HG03108 (cell line): ENCODE data around the gene ABCC10.
A peak's percentile ranks its signal among the peaks of the same experiment; 100 is the strongest.
"Not testable (repeated sequence)": the region's sequence is repeated elsewhere in the genome, so short reads cannot be mapped to it uniquely, and the experiment has no call there.

ENCODE experiments used
- ATAC-seq: cut with Tn5 transposase; IDR thresholded peaks from one replicate; pipeline ENCODE4 v1.9.1; 2021; ENCODE audit warnings: moderate library complexity; ENCODE audit not compliant: unreplicated experiment

ABCC10 gene

DNA sequence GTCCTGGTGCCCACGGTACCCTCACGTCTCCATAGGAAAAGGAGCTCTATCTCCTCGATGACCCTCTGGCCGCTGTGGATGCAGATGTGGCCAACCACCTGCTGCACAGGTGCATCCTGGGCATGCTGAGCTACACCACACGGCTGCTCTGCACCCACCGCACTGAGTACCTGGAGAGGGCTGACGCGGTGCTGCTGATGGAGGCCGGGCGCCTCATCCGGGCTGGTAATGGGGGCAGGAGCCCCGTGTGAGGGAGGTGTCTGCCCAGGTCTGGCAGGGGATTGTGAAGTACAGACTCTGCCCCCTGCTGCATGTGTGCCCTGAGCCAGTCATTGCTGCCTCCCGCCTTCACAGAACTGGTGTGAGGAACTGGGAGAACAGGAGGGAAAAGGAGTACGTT lies 15.6 kb downstream of the ABCC10 start:
- no peak for ATAC-seq

DNA sequence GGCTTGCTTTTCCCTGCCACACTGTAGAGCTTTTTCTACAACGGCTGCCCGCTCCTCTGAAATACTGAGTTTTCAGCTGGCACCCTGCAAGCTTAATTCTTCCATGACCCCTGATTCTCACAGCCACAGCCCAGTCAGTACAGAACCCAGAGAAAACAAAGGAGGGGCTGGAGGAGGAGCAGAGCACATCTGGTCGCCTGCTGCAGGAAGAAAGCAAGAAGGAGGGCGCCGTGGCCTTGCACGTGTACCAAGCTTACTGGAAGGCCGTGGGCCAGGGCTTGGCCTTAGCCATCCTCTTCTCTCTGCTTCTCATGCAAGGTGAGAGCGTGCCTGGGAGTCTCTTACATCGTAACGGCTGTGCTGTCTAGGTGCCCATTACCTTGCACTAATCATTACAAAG lies 16.7 kb downstream of the ABCC10 start:
- ATAC-seq = no peak

DNA sequence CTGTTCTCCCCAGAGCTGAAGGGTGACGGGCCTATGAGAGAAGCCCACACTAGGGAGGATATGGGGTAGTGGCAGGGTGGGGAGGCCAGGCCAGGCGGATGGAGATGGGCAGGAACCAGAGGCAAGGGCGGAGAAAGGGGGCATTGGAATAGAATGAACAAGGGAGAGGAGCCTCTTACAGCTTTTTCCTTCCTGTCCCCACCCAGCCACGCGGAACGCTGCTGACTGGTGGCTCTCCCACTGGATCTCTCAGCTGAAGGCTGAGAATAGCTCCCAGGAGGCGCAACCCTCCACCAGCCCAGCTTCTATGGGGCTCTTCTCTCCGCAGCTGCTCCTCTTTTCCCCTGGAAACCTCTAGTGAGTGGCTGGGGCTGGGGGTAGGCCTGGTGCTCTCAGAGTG lies 17.2 kb downstream of the ABCC10 start:
- ATAC-seq = no peak

DNA sequence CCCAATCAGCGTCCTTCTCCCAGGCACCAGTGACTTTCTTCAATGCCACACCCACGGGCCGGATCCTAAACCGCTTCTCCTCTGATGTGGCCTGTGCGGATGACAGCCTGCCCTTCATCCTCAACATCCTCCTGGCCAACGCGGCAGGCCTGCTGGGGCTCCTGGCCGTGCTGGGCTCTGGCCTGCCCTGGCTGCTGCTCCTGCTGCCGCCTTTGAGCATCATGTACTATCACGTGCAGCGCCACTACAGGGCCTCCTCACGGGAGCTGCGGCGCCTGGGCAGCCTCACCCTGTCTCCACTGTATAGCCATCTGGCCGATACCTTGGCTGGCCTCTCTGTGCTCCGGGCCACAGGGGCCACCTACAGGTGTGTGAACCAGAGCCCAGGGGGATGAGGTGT lies 18.2 kb downstream of the ABCC10 start:
- no peak for ATAC-seq

- ATAC-seq = no peak
These were observed 20.3 kb downstream of the ABCC10 start for GRCh38 chr6:43447604-43448003.

DNA sequence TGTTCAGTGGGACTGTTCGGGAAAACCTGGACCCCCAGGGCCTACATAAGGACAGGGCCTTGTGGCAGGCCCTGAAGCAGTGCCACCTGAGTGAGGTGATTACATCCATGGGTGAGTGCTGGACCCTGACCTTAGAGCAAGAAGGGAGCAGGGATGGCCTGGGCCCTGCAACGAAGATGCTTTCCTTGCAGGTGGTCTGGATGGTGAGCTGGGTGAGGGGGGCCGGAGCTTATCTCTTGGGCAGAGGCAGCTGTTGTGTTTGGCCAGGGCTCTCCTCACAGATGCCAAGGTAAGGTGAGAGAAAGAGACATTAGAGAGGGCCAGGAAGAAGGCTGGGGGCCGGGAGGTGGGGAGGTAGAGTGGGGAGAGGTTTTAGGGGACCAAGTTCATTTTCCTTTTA lies 21.6 kb downstream of the ABCC10 start:
- ATAC-seq = no peak

DNA sequence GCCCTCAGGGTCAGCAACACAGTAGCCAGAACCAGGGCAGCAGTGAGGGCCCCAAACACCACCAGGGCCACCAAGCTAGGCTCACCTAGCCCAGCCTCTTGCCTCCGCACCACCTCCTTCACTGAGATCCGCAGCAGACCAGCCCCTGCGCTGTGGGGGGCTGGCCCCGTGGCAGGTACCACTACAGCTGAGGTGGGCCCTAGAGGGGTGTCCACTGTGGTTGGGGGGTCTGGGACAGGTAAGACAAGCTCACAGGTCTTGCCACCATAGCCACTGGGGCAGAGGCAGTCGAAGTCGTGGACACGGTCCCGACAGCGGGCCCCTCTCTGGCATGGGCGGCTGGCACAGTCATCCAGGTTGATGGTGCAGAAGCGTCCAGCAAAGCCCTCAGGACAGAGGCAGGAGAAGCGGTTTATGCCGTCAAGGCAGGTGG lies 23.4 kb downstream of the ABCC10 start:
- ATAC-seq = no peak

DNA sequence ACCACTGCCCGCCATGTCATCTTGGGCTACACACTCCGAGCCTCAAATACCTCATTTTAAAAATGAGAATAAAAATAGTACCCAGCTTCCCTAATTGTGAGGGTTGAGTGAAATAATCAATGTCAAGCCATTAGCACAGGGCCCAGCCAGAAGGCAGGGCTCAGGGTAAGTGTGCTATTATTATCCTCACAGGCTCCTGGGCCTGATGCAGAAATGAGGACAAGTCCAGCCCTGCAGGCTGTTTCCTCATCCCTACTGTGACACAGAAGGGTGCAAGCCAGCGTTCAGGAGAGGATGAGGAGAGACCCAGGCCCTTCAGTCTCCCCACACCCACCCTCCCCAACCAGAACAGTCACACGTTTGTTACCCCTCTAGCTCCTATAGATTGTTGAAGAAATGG lies 24.0 kb downstream of the ABCC10 start:
- no peak for ATAC-seq

GRCh38 chr6:43451939-43452338 lies 24.6 kb downstream of the ABCC10 start:
- ATAC-seq = no peak

DNA sequence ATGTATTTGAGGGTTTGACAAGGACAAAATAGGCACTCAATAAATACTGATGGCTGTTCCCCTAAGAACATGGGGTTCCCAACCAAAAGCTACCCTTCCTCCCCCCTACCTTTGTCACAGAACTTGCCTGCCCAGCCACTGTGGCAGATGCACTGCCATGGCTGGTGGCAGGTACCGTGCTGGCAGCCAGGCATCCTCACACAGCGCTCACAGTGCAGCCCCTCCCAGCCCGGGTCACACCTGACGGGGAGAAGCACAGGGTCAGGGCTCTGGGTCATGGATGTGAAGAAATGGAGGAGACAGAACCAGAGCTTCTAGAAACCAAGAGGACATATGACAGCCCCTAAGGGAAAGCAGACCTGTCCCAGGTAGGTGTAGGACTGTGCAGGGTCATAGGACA lies 25.6 kb downstream of the ABCC10 start:
- ATAC-seq = no peak

- ATAC-seq = no peak
These were observed 26.5 kb downstream of the ABCC10 start for GRCh38 chr6:43453831-43454230.

GRCh38 chr6:43454290-43454695 lies 27.0 kb downstream of the ABCC10 start:
- ATAC-seq = peak; percentile 58

DNA sequence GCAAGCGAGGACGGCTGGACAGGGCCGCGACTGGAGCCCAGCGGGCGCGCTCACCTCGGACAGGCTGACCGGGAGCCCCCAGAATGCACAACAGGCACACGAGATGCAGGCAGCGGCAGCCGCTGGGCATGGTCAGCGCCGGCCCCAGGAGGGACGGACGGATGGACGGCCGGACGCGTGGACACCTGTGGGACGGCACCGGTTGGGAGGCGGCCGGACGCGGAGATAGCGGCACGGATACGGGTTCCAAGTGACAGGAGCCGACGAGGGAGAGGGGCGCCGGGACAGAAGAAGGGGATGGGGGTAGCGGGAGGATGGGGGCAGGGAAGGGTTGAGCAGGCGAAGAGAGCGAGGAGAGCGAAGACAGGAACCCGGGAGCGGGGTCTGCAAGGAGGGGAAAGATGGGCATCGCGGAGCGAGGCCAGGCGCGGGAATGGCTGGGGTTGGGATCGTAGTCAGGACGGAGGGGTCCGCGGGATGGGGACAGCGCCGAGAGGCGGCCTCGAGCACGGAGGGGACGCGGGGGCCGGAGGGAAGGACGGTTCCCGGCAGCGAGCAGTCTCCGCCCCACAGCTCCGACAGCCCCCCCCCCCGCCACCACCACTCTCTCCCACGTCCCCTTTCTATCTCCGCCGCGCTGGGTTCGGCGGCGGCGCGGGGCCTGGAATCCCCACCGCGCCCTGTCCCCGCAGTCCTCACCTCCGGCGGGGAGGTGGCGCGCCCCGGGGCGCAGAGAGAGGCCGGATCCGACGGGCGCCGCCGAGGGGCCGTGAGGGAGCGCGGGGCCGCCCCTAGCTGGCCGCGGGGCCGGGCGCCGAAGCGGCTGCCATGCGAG lies 27.6 kb downstream of the ABCC10 start:
- no peak for ATAC-seq

DNA sequence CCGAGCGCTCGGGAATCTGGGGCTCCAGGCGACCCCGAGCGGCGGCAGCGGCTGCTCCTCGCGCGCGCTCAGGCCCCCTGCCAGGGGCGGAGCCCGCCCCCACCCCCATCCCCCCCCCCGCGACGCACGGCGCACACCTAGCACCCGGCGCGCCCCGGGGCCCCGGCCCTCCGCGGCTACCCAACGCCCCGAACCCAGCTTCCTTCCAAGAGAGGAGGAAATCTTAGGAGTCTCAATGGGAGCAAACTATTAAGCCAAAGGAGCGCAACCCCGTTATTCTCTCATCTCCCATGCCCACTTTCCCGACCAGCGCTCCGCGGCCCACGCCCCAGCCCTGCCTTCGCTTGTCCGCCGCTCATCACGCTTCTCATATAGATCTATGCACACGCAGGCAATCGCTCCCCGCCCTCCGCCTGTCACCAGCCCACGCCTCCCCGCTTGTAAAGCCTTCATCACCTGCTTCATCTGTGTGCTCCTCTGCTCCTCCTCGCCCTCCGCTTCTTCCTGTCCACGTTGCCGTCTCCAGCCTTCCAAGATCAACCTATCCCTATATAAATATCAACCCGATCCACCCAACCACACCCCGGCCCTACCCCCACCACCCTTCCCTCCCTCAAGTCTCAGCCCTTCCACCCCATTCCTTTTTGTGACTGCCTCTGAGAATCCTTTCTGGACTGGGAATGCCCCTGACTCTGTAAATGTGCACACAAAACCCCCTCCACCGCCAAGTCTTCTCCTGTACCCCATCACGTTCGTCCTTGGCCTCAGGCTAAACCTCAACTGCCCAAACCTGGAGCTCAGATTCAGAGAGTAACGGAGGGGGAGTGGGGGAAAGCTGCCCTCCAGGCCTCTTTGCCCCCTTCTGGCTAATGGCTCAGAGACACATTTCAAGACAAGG lies 28.4 kb downstream of the ABCC10 start, which contains the start of gene DLK2:
DLK2 (minus strand) TSS at position 18 of the 898 bp plus-strand sequence. CDS start 723 bp downstream, outside the sequence.
- ATAC-seq = no peak

DNA sequence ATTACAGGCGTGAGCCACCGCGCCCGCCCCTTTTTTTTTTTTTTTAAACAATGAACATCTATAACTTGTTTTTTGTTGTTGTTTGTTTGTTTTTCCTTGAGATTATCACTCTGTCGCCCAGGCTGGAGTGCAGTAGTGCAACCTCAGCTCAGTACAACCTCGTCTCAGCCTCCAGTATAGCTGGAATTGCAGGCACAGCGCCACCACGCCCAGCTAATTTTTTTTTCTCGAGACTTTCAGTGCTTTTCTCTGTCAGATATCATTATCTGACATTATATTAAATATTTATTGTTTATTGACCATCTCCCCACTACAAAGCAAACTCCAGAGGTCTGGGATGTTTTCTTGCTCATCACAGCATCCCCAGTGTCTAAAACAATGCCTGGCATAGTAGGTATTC lies 30.3 kb downstream of the ABCC10 start:
- no peak for ATAC-seq

DNA sequence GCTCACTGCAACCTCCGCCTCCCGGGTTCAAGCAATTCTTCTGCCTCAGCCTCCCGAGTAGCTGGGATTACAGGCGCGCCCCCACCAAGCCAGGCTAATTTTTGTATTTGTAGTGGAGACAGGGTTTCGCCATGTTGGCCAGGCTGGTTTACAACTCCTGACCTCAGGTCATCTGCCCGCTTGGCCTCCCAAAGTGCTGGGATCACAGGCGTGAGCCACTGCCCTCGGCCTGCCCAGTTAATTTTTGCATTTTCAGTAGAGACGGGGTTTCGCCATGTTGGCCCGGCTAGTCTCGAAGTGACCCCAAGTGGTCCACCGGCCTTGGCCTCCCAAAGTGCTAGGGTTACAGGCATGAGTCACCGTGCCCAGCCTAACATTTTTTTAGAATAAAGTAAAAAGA lies 30.8 kb downstream of the ABCC10 start:
- ATAC-seq = not testable (repeated sequence)

GRCh38 chr6:43459535-43459934 lies 32.2 kb downstream of the ABCC10 start:
- no peak for ATAC-seq

- no peak for ATAC-seq
These were observed 32.7 kb downstream of the ABCC10 start for GRCh38 chr6:43460032-43460431.

DNA sequence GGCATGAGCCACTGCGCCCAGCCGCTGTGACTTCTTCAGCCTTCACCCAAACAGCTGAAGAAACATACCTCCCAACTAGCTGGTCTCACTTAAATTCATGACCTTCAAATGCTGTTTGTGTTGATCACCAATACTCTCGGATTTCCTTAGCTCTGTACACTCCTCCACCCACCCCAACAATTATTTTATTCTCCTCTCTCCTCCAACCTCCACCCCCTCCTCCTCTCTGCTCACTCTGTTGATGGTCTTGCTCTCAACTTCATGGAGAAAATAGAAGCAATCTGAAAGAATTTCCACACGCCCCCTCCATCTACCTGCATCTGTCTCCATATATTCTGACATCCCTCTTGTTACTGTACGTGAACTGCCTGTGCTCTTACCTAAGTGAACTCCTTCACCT lies 34.6 kb downstream of the ABCC10 start:
- ATAC-seq = no peak

- no peak for ATAC-seq
These were observed 37.0 kb downstream of the ABCC10 start for GRCh38 chr6:43464337-43464736.

DNA sequence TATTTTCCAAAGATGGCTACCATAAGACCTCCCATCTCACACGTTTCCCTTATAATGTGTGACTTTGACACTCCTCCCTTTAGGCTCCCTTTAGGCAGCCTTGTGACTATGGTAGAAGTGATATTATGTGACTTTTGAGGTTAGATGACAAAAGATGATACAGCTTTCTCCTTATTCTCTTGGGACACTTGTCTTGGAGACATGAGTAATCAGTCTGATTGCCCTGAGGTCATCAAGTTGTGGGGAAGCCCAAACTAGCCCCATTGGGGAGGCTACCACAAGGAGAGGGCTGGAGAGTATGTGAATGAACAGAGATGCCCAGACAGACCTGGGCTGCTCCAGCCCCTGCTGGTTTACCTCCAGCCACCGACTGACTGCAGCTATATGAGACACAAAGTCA lies 38.6 kb downstream of the ABCC10 start:
- ATAC-seq = no peak

GRCh38 chr6:43467265-43467664 lies 39.9 kb downstream of the ABCC10 start:
- not testable (repeated sequence) for ATAC-seq
